ENCODE results near the gene CALD1. TPM values are rescaled to one million over a fixed set of nuclear protein-coding genes. Genes with fewer than 3 reads are reported as not detected.

The CALD1 gene
- polyA plus RNA-seq, 4 donors: 201 to 501 (median 268) TPM

DNA sequence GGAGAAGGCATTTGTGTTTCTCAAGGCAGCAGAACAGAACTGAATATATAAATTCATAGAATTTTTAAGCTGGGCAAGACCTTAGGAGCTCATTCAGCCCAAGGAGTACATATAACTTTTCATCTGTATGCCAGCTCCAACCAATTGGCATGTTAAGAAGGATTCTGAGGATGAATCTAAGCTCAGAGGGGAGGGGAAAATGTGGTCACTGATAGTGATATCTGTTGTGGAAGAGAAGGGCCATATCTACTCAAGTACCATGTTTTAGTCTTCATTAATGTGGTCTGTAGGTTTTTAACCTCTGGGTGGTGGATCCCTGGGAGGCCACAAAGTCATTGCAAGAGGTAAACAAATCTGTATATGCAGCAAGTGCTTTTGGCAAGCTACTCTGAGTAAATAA, 6.4 kb downstream of the CALD1 start:
- DNase-seq (ENCODE audit: low read depth in 4 of 4, low spot score in 3 of 4): no peak

GRCh38 chr7:134787064-134787463, 7.6 kb downstream of the CALD1 start:
- no peak for DNase-seq (ENCODE audit: low read depth in 4 of 4, low spot score in 3 of 4)

- no peak for DNase-seq (ENCODE audit: low read depth in 4 of 4, low spot score in 3 of 4)
Measured at GRCh38 chr7:134787720-134788119, 8.3 kb downstream of the CALD1 start.

DNA sequence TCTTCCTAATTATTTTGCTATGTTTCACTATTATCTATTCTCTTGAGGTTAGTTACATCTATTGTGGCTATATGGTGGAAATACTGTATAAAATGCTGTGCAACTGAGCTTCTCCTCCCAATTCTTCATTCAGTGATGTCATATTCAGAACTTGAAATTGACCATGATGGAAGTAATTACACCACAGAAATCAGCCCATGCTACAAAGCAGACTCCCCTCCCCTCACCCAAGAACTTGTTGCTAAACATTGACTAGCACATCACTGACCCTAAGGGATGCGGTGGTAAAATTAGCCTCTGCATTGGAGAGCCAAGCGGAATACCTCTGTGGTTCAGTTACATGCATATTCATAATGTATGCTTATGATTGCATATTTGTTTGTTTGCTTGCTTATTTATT, 8.8 kb downstream of the CALD1 start:
- DNase-seq (ENCODE audit: low read depth in 4 of 4, low spot score in 3 of 4): no peak

- DNase-seq (ENCODE audit: low read depth in 4 of 4, low spot score in 3 of 4): no peak
Measured at GRCh38 chr7:134789967-134790685, 10.7 kb downstream of the CALD1 start.

DNA sequence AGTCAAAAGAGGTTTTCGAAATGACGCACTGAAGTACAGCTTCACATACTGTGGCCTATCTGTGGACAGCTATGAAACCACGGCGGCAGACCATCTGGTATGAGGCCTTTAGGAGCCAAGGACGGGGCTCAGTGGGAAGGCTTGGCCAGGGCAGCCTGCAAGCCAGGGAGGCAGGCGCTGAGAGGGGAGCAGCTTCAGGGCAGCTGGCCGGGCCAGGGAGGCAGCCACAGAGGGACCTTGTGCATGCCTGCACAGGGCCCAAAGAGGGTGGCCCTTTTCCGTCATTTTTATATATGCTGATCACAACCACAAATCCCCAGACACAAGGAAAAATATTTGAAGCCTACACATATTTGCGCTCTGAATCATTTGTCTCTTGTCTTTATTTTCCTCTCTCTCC, 13.5 kb downstream of the CALD1 start:
- no peak for DNase-seq (ENCODE audit: low read depth in 4 of 4, low spot score in 3 of 4)

DNA sequence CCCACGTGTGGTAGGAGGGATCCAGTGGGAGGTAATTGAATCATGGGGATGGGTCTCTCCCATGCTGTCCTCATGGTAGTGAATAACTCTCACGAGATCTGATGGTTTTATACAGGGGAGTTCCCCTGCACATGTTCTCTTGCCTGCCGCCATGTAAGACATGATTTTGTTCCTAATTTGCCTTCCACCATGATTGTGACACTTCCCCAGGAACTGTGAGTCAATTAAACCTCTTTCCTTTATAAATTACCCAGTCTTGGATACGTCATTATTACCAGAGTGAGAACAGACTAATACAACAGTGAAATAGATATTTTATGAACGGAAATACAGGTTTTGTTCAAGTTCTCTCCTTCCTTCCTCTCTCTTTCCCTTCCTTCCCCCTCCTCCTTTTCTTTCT, 15.8 kb downstream of the CALD1 start:
- DNase-seq (ENCODE audit: low read depth in 4 of 4, low spot score in 3 of 4): no peak

DNA sequence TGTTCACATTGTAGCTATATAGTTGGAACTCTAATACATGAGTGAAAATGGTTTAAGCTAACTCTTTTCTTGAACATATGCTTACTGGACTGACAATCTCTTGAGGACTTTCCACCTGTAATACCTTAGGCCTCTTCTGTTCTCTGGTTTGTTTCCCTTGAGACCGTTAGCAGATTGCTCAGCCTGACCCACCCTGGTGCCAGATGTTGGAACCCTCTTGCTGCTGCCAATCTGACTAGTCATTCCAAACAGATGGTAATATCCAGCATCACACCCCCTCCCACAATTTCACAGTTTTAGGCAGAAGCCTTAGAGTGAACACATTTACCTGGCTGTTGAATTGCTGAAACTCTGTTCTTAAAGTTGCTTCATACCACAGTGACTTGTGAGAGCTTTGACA, 18.7 kb downstream of the CALD1 start:
- no peak for DNase-seq (ENCODE audit: low read depth in 4 of 4, low spot score in 3 of 4)

- no peak for DNase-seq (ENCODE audit: low read depth in 4 of 4, low spot score in 3 of 4)
Measured at GRCh38 chr7:134799377-134799776, 19.9 kb downstream of the CALD1 start.

GRCh38 chr7:134802762-134803161, 23.3 kb downstream of the CALD1 start:
- no peak for DNase-seq (ENCODE audit: low read depth in 4 of 4, low spot score in 3 of 4)

DNA sequence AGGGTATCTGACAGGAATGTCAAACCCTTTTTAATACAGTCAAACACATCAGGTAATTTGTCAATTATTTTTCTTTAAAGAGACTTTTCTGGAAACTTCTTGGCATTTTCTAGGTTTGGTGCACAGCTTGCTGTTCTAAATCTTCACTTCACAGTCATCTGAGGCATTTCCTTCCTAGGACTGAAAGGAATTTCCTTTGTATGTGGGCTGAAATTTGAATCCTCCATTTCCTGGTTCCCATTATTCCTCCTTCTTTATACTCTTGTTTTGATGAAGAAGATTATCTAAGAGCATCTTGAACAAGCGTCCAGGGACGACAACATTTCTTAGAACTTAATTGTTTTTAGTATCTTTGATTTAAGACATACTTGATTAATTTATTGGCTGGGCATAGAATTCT, 24.9 kb downstream of the CALD1 start:
- no peak for DNase-seq (ENCODE audit: low read depth in 4 of 4, low spot score in 3 of 4)

DNA sequence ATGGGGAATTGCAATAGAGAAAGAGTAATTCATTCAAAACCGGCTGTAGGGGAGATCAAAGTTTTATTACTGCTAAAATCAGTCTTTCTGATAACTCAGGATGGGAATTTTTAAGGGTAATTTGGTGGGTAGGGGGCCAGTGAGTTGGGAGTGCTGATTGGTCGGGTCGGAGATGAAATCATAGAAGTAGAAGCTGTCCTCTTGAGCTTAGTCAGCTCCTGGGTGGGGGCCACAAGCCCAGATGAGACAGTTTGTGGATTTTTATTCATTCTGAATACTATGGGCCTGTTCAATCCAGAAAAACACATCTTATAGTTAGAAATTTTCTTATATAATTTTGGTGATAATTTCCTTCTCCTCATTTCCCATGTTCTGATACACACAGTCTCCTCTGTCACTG, 25.4 kb downstream of the CALD1 start:
- no peak for DNase-seq (ENCODE audit: low read depth in 4 of 4, low spot score in 3 of 4)

- DNase-seq (ENCODE audit: low read depth in 4 of 4, low spot score in 3 of 4): no peak
Measured at GRCh38 chr7:134806197-134806596, 26.8 kb downstream of the CALD1 start.

DNA sequence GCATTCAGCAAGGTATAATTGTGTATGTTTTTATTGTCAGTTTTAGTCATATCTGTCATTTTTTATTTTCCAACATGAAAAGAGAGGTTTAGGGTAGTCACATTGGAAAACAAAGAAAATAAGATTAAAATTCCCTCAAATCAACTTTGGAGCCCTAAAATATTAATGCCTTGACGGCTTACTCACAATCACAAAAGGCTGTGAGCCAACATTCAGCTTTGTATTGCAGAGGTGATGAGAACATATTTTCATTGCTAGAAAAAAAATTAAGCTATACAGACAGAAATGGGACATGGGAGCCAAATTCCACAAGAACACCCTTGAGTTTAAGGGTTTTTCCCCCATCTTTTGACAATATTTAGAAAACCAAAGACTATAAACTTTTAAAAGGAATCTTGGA, 30.2 kb downstream of the CALD1 start:
- DNase-seq (ENCODE audit: low read depth in 4 of 4, low spot score in 3 of 4): no peak

- peak in 3 of 4 donors; percentile 31 to 39 (median 33) for DNase-seq (ENCODE audit: low read depth in 4 of 4, low spot score in 3 of 4)
Measured at GRCh38 chr7:134811765-134812164, 32.3 kb downstream of the CALD1 start.

GRCh38 chr7:134813663-134814396, 34.4 kb downstream of the CALD1 start:
- DNase-seq (ENCODE audit: low read depth in 4 of 4, low spot score in 3 of 4): no peak

DNA sequence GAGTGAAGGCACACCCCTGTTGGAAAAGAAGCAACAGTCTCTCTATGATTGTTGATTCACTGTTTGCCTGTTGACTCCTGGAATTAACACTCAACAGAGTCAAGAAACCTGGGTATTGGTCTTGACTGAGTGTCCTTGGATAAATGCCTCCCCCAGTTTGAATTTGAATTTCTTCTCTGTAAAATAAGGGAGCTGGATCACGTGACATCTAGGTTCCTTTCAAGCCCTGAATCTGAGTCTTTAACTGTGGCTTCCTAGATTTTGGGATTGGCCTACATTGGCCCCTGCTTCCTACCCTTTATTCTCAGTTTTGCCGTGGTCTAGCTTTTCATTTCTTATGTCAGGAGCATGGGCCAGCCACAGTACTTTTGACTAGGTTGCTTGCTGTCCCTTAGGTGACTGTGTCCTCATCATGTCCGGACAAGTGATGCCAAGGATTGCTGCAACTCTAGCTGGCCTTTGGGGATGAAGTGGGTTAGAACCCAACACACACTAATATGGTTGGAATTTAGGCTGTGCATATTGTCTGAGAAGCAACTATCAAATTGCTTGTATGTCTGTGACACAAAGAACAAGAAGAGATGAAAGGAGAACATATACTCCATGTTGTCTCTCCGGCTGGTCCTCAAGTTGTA, 35.4 kb downstream of the CALD1 start:
- no peak for DNase-seq (ENCODE audit: low read depth in 4 of 4, low spot score in 3 of 4)

- DNase-seq (ENCODE audit: low read depth in 4 of 4, low spot score in 3 of 4): no peak
Measured at GRCh38 chr7:134818613-134819345, 39.3 kb downstream of the CALD1 start.

- no peak for DNase-seq (ENCODE audit: low read depth in 4 of 4, low spot score in 3 of 4)
Measured at GRCh38 chr7:134819401-134819800, 40.0 kb downstream of the CALD1 start.

DNA sequence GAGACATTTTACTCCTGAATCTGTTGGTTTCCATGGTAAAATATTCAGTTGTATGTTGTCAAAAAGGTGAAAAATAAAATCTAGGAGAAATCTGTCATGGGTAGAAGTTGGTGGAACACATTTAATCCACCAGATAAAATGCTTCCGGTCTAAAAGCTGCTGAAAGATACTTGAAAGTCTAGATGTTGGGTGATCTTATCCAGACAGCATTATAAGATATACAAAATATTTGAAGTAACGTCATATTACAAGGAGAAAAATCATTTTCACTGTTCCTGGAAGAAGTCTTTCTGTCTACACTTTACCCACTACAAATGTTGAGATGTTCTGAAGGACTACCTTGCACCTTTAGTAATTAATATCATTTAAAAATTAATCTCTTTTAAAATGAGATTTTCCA, 40.9 kb downstream of the CALD1 start:
- no peak for DNase-seq (ENCODE audit: low read depth in 4 of 4, low spot score in 3 of 4)

DNA sequence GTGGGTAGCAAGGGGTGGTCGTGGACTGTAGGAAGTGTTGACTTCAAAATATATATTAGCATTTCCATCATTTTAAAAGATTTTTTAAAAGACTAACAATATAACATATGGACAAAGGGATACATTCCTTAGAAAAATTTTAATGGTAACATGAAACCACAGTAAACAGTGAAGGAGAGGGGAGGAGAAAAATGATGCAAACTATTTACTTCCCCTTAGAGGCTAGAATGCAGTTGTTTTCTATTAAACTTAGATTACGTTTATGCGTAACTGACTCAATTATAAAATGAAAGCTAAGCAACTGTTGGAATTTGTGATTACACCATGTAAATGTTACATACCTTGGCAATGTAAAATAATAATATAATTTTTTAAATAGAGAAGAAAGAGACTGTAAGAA, 41.3 kb downstream of the CALD1 start:
- DNase-seq (ENCODE audit: low read depth in 4 of 4, low spot score in 3 of 4): no peak
